Activated gamma-delta T cell (primary cell): Measurements from ENCODE around the gene MORN5.

Experiments
- DNase-seq: peaks from one replicate; lab custom pipeline; 2025; lab: John Stamatoyannopoulos, UW

The MORN5 gene

DNA sequence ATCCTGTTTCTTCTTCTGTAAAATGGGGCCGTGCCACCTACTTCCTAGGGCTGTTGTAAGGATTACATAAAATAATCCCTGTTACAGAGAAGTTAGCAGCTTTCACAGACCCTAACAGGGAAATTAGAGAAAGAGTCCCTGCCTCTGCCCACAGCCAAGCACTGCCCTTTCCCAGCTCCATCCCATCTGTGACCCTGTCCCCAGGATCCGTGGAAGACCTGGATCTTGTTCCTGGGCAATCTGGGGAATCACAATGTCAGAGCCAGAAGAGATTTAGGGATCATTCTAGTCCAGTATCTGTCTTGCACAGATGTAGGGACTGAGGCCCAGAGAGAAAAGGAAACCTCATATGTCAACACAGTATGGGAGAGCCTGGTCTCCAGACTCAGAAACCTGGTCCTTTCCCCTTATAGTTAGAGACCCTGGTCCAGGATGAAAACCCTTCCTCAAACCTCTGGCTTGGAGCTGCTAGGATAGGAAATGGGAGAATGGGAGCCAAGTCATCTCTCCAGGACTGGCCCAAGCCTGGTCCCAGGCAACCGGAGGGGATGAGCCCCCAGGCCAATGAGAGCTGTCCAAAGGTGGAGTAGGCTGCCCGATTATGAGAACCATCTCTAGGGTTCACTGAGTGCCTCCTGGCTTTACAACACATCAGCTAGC lies 56.6 kb downstream of the MORN5 start:
- DNase-seq, result no peak

DNA sequence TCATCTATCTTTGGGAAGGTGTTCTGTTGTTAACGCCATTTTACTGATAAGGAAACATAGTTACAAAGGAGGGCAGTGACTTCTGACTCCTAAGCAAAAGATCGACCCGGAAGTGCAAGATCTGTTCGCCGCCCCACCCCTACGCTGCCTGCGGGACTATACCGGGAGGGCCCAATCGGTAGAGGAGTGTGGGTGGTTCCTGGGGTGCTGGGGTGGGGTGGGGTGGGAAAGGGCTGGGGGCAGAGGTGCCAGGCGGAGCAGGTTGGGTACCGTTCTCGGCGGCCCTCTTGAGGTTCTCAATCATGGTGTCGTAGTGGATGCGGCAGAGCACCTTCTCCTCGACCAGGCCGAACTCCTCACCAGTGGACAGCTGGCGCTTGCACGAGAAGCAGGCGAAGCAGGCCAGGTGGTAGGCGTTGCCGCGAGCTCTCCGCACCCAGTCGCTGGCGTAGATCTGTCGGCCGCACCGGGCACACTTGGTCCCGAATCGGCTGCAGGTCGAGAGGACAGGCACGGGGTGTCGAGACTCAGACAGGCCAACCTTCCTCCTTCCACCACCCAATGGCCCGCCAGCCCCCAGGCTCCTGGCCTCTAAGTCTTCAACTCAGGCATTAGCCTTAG lies 57.2 kb downstream of the MORN5 start:
- no peak for DNase-seq

DNA sequence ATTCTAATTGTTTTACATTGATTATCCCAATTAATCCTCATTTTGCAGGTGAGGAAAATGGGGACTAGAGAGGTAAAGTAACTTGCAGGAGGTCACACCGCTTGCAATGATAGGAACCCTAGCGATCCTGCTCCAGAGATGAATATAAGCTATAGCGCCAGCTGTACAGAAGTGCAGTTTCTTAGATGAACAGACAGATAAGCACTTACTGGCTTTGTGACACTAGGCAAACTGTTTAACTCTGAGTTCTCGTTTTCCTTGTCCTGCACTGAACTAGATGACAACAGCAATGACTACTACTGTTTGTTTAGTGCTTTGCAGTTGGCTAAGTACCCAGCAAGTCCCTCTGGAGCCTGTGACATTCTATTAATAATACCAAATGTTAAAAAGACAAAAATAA lies 57.9 kb downstream of the MORN5 start:
- DNase-seq, result no peak

DNA sequence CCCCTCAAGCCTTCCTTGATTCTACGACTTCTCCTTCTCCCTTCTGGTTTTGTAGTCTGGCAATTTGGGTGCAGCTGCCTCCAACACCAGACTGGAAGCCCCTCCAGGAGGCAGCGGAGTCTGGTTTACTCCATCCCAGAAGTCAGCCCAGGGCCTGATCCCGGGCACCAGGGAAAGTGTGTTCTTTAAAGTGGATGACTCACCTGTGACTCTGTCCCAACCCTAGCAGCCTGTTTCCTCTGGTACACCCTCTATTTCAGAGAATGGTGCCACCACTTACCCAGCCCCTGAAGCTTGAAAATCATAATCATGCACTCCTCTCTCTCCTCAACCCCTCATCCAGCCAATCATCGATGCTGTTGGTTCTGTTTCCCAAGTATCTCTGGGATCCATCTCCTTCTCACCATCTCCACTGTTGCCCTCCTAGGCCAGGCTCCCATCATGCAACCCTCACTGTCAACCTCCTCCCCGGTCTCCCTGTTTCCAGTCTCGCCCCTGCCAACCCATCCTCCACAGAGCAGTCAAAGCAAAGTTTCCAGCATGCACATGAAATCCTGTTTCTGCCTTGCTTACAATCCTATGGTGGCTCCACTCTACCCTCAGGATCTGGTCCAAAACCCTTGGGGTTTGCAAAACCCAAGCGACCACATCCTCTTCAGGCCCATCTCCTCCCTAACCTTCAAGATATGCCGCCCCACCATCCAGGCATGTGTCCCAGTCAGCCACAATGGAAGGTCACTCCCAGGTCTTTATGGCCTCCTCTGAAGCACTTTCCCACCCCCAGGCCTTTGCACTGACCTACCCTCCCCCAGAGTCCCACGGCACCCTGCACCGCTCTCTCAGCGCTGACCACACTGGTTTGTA lies 58.6 kb downstream of the MORN5 start:
- DNase-seq, result no peak

DNA sequence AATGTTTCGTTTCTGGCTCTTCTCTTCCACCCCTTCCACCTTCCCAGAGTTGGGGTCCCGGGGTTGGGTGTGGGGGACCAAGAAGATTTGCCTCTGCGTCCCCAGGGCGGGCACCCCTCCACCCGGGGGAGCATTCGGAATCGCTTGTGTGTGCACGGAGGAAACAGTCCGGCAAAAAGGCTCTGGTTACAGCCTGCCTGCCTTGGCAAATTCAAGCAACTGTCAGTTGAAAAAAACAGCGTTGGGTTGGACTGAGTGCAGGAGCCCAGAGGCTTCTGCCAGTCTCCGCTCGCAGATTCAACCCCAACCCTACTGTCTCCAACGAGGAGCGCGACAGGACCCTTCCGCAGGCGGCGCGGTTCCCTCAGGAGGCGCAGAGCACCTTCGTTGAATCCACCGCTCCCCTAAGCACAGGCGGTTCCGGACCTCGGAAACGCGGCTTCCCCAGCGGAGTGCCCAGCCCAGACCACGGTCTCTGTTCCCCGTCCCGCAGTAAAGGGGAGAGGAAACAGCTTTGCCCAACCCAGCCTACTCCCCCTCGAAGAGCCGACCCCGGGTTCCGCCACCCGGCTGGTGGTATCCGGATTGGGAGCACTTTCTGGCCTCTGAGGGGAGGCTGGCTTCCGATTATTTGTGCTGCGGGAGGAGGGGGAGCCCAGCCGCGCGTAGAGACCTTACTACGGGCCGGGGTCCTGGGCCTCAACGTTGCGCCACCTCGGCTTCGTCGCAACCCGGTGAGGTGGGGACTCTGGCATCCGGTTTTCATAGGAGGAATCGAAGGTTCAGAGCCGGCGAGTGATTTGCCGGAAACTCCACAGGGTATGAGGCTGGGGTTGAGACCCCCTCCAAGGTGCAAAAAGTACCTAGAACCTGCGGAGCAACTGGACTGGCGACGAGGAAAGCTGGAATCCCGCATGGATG lies 59.5 kb downstream of the MORN5 start:
- no peak for DNase-seq

DNA sequence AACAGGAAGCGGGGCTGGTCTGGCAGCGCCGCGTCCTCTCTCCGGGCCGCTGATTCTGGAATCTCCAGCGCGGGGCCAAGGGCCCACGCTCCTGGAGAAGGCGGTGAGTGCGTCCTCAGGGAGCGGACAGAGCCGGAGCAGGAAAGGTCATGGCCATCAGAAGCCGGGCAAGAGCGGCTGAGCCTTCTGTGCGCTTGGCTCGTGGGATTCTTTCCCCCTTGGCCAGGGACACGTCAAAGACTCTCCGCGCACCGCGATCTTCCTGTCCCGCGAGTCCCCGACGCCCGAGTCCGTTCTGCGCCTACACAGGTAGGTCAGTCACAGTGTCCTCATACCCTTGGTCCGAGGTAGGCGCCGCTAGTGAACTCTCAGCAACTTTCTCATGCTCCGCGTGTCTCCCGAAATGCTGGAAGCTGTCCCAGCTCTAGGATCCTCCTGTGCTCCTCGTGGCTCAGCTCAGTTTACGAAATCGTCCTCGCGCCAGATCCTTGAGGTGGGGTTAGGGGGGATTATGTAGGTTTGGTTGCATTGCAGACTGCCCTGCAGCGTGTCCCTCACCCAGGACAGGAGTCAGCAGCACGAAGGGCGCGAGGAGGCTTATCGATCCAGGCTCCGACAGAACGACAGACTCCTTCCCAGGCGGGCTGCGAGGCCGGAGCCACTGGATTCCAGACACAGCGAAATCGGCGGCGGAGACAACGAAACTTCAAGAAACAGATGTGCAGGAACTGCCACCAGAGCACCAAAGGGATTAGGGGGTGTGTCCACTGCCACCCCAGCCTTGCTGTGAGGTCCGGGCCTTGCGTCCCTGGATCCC lies 60.4 kb downstream of the MORN5 start:
- DNase-seq, result no peak

DNA sequence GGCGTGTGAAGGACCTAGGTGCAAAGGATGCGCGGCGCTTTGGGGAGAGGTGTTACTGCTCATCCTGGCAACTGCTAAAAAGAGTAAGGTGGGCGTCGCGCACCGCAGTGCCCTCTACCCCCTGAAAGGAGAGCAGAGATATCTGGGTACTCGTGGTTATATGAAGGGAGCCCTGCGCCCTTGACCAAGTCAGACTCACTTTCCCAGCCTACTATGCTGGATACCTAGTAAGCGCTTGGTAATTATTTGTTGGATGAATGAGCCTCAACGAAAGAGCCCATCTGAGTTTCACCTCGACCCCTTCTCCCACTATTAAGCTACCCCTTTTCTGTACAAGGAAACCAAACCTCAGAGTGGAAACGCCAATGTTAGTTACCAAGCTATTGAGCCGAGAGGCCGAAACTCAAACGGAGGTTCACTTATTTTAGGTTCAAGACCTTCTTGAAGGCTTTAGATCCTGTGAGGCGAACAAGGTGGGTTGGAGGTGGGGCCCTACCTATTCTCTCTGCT lies 61.0 kb downstream of the MORN5 start:
- no peak for DNase-seq

DNA sequence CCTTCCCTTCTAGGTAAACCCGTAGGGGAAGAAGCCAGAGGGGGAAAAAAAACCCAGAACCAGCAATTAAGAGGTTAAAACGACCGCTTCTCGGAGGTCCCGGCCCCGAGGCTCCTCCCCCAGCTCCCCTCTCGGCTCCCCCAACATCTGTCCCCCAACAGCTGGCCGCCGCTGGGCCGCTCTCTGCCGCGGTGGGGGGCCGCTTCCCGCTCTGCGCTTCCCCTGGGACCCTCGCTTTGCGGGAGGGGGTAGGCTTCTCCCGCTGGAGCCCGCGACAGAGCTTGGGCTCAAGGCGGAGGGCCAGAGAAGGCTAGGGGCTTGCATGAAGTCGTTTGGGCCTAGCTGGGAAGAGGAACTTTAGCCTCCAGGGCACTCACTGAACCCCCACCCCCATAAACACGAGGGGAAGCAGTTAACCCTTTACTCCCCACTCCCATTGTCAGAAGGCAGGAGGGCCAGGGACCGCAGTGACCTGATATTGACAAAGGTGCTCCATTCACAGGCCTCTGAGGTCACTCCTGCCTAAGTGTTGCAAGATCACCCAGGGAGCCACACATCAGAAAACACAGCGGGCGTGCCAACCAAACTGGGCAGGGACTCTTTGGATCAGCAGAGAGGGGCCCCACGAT lies 61.6 kb downstream of the MORN5 start:
- DNase-seq, result no peak

DNA sequence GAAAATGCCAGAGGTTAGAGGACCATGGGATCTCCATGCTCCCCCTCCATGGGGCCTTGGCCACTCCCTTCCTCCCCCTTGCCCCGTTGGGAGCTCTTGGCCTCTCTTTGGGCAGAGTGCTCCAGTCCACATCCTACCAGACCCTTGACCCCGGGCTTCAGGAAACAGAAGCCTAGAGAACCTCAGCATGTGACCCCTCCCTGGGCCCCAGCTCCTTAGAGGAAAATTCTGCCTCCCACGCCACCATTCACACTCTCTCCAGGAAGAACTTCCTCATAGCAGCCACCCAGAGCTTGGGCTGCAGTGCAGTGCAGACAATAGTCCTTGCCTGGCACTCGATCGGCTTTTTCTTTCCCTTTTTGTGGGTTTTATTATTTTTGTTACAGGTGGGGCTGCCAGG lies 63.1 kb downstream of the MORN5 start:
- DNase-seq, result no peak

DNA sequence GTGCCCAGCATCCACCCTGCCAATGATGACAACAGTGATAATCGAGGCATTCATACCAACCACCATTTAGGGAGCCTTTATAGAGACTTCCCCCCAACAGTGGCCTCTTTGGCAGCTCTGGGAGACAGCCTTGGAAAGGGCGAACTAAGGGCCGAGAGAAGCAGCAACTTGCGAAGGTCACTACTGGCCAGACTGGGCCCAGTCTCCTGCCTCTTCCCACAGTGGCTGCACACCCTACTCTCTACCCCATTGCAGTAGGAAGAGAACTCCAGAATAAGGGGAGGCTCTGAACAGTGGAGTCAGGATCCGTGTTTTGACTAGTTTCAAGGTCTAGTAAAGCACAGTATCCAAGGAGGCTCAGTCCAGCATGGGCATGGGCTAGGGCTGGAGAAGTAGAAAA lies 63.7 kb downstream of the MORN5 start:
- DNase-seq, result no peak

DNA sequence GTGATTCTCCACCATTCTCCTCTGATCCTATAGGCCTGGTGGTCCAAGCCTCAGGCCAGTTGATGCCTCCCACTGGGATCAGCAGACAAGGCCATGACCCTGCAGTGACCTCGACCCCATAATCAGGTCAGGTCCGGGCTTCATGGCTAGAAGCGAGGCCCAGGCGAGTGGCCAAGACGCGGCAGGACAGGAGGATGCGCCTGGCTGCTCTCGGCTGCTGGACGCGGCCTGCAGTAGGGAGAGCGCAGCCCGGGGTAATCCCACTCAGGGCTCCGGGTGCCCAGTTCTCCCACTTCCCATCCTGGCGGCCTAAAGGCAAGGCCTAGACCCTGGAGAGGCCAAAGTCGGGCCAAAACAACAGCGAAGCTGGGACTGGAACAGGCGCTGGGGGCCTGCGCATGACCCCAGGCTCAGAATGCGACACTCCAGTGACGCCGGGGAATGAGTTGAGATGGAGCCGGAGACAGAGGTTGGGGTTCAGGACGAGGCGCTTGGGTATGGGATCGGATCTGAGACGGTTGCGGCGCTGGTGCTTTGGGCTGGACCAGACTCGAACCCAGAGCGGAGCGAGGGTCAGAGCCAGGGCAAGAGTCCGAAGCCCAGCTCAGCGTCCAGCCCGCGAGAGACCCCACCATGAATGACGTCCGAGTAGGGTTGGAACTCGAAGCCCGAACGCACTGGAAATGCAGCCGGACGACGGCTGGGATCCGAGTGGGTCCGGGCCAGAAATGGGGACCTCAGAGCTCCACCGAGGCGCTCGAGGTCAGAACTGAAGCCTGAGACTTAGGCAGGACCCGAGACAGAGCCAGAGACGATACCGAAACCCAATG lies 65.8 kb downstream of the MORN5 start:
- DNase-seq, result no peak

DNA sequence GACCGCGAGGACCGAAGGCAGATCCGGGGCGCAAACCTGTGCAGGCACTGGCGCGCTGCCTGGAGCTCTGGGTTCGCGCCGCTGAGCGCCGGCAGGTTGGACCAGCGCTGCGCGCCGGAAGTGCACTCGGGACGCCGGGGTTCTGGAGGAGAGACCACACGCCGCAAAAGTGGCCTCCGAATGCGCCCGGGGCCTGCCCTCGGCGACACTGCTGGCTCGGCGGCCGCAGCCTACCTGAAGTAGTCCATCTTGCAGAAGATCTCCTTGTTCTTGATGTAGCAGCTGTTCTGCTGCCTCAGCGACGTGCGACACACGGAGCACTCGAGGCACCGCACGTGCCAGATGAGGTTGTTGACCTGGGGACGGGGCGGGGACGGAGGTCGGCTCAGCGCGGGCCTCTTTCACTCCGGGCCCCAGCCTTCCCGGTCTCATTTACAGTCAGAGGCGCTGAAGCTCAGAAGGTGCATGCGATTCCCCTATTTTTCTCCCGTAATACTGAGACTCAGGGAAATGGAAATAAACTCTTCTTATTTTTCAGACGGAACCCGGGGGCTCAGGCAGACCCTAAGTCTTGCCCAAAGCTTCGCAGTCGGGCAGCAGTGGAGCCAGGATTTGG lies 66.5 kb downstream of the MORN5 start:
- no peak for DNase-seq

DNA sequence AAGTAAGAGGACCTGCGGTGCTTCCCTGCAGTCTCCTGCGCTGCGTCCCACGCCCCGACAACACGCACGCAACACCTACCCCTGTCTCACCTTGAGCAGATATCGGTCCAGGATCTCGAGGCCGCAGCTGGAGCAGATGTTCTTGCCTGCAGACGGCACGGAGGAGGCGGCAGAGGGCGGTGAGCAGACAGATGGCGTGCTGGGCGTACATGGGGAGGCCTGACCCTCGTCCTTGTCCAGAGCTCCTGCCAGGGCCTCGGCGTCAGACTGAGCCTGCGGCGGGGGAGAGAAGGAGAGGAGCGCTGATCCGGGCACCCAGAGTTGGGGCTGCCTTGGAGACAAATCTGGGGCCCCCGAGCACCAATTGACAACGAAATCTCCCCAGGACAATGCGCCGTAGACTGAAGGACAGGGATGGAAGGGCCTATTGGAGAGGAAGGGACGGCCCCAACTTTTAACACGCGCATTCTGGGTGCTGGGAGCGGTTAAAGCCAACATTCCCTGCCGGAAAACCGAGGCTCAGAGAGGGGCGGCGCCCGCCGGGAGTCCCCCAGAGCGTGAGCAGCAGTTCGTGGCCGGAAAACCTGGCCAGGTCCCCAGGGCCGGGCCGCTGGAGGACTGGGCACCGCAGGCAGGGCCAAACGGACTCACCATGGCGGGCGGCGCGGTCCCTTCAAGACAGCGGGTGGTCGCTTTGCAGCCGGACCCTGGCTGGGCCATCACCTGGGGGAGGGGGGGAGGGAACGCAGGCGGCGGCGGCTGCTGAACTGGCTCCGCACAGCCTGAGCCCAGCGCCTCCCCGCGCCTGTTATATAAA lies 67.3 kb downstream of the MORN5 start:
- DNase-seq, result no peak

DNA sequence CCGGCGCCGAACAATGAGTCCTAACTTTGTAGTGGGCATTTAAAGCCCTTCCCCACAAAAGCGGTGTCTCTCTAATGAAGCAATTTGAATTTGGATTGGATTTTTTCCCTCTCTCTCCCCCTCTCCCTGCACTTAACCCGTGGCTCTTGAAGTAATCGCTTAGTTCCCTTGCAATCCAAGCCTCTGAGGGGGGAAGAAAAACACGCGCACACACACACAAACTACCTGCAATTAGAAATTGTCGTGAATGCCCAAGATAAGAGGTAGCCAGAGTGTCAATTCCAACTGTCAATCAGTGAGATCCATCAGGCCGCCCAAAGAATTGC lies 67.8 kb downstream of the MORN5 start:
- no peak for DNase-seq

DNA sequence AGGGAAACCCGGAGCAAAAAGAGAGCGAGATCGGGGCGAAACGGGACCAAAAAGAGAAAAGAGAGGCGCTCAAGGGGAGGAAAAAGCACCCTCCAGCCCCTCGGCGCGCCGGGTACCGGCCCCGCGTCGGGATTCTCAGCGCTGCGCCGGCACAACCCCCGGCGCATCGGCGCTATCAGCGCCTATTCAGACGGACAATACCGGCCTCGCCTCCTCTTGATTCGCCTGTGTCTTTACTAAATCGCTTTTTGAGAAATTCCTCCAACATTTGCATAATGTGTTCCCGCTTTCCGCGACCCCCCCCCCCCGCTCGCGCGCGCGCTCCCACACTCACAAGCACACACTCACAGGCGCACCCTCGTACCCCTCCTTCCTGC lies 68.5 kb downstream of the MORN5 start:
- no peak for DNase-seq

DNA sequence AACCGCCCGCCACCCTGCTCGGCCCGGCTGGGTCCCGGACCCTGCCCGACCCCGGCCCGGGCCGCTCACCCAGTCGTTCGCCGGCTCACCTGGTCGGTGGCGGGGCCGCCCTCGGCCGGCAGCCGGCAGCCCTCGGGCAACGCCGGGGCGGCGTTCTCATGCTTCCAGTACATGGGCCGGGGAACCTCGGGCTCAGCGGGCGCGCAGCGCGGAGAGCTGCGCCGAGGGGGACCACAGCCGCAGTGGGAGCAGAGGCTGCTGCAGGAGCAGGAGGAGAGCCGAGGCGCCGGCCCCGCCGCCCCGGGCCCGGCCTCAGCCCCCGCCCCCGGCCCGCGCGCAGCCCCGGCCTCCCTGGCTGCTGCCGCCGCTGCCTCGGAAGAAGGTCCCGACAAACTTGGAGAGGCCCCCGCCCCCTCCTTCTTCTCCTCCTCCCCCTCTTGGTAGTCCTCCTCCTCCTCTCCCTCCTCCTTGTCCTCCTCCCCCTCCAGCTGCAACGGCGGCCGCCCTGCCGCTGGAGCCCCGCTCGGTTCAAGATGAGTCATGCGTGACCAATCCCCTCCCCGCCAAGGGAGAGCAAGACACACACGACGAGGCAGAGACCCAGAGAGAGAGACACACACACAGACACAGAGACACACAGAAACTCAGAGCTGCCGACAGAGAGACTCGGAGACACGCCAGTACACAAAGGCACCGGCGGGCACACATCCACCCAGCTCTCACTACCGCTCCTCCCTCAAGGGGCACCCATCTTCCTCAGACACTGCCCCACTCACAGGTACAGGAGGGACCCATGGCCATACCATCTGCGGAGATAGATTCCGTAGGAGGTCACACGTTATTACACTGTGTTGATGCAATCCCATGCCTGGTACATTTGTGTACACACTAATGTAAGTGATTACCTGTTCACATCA lies 69.1 kb downstream of the MORN5 start, which contains the start of gene LHX6:
Gene LHX6 (minus strand): TSS at position 390 of the 917 bp plus-strand sequence. CDS start 217 bp downstream, at position 173.
- DNase-seq, result no peak

DNA sequence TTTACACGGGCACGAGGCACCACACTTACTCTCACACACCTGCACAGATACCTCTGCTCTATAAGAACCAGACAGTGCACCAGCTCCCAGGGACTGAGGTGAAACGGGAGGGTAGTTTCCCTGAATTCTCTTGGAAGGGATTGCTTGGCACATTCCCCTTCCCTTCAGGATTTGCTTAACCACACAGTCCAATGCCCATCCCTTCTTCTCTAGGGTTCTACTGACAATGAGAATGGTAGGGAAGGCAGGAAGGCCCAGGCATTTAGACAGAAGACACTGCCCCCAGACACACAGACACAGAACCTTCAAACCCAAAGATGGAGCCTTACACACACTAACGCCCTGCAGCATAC lies 69.8 kb downstream of the MORN5 start:
- no peak for DNase-seq
